Mesenchymal stem cell (in vitro differentiated cells and primary cell): ENCODE measurements around the gene PANX1.

Experiments used
- DNase-seq: peaks from one replicate; pipeline ENCODE4 v3.0.0-alpha.2; 2013
- H2AFZ ChIP-seq: one replicate; pipeline ENCODE4 v1.6.1; 2013; ENCODE audit warnings: low read depth, mild to moderate bottlenecking, control low read depth, inconsistent platforms, low read length, moderate library complexity
- H2AK5ac ChIP-seq: 2 replicates; pipeline ENCODE4 v1.6.1; 2013; ENCODE audit warnings: low read length, moderate library complexity, mild to moderate bottlenecking, inconsistent platforms; ENCODE audit not compliant: severe bottlenecking
- H2BK120ac ChIP-seq: one replicate; pipeline ENCODE4 v1.6.1; 2013; ENCODE audit warnings: low read depth, mild to moderate bottlenecking, inconsistent platforms, low read length, moderate library complexity
- H2BK12ac ChIP-seq, 2 experiments: one replicate each; pipeline ENCODE4 v1.6.1; 2013; ENCODE audit warnings: inconsistent platforms in 2 of 2, low read length in 2 of 2, mild to moderate bottlenecking in 2 of 2, moderate library complexity in 2 of 2, control low read depth in 1 of 2
- H2BK15ac ChIP-seq: one replicate; pipeline ENCODE4 v1.6.1; 2013; ENCODE audit warnings: mild to moderate bottlenecking, low read depth, inconsistent platforms; ENCODE audit not compliant: poor library complexity, severe bottlenecking
- H2BK5ac ChIP-seq: 2 replicates; pipeline ENCODE4 v1.6.1; 2013; ENCODE audit warnings: low read depth, mild to moderate bottlenecking, low read length, control low read depth, inconsistent platforms; ENCODE audit not compliant: poor library complexity, severe bottlenecking
- H3K14ac ChIP-seq, 2 experiments: one replicate each; pipeline ENCODE4 v1.6.1; 2013; ENCODE audit warnings: inconsistent platforms in 2 of 2, low read length in 2 of 2, control low read depth in 1 of 2, mild to moderate bottlenecking in 1 of 2, moderate library complexity in 1 of 2
- H3K18ac ChIP-seq, 2 experiments: one replicate each; pipeline ENCODE4 v1.6.1; 2013; ENCODE audit warnings: inconsistent platforms in 2 of 2, low read length in 2 of 2, control low read depth in 1 of 2, low read depth in 1 of 2, mild to moderate bottlenecking in 1 of 2
- H3K23ac ChIP-seq, 2 experiments: one replicate each; pipeline ENCODE4 v1.6.1; 2013; ENCODE audit warnings: inconsistent platforms in 2 of 2, low read length in 2 of 2, mild to moderate bottlenecking in 2 of 2, moderate library complexity in 2 of 2, control low read depth in 1 of 2
- H3K27ac ChIP-seq: 2 replicates; pipeline ENCODE4 v1.5.1; 2013; ENCODE audit warnings: mild to moderate bottlenecking, moderate library complexity, low read length, control low read depth, inconsistent platforms; ENCODE audit not compliant: poor library complexity, severe bottlenecking
- H3K27me3 ChIP-seq, 2 experiments: 2 replicates each; pipeline versions ENCODE4 v1.6.1 to v1.7.0; 2013; ENCODE audit warnings: low read length in 2 of 2, mild to moderate bottlenecking in 2 of 2, moderate library complexity in 2 of 2, control low read depth in 1 of 2, inconsistent platforms in 1 of 2; ENCODE audit not compliant: control insufficient read depth in 1 of 2, insufficient read depth in 1 of 2
- H3K36me3 ChIP-seq, 2 experiments: 2 replicates each; pipeline versions ENCODE4 v1.6.1 to v1.7.0; 2013; ENCODE audit warnings: low read length in 2 of 2, control low read depth in 1 of 2, inconsistent platforms in 1 of 2, low read depth in 1 of 2, mild to moderate bottlenecking in 1 of 2; ENCODE audit not compliant: insufficient read depth in 2 of 2, control insufficient read depth in 1 of 2
- H3K4ac ChIP-seq, 2 experiments: one replicate each; pipeline ENCODE4 v1.6.1; 2013; ENCODE audit warnings: inconsistent platforms in 2 of 2, low read length in 2 of 2, mild to moderate bottlenecking in 2 of 2, moderate library complexity in 2 of 2, control low read depth in 1 of 2, low read depth in 1 of 2
- H3K4me1 ChIP-seq: 2 replicates; pipeline ENCODE4 v1.6.1; 2013; ENCODE audit warnings: low read depth, low read length, control low read depth; ENCODE audit not compliant: control insufficient read depth, insufficient read depth
- H3K4me2 ChIP-seq: 2 replicates; pipeline ENCODE4 v1.6.1; 2013; ENCODE audit warnings: low read length, mild to moderate bottlenecking, inconsistent platforms; ENCODE audit not compliant: poor library complexity, severe bottlenecking
- H3K4me3 ChIP-seq, 2 experiments: 2 replicates each; pipeline versions ENCODE4 v1.5.1 to v1.7.0; 2013; ENCODE audit warnings: low read length in 2 of 2, mild to moderate bottlenecking in 2 of 2, control low read depth in 1 of 2, low read depth in 1 of 2; ENCODE audit not compliant: insufficient read depth in 1 of 2
- H3K79me1 ChIP-seq: replicated peaks from 2 replicates; pipeline ENCODE4 v1.6.1; 2013; ENCODE audit warnings: mild to moderate bottlenecking, control low read depth, low read length, inconsistent platforms; ENCODE audit not compliant: poor library complexity, severe bottlenecking
- H3K9ac ChIP-seq: 2 replicates; pipeline ENCODE4 v1.7.0; 2013; ENCODE audit warnings: mild to moderate bottlenecking, low read length, moderate library complexity
- H3K9me3 ChIP-seq: 2 replicates; pipeline ENCODE4 v1.7.0; 2013; ENCODE audit warnings: mild to moderate bottlenecking, low read length; ENCODE audit not compliant: control insufficient read depth
- H4K8ac ChIP-seq: one replicate; pipeline ENCODE4 v1.6.1; 2013; ENCODE audit warnings: inconsistent platforms, mild to moderate bottlenecking, low read length, moderate library complexity
- H4K91ac ChIP-seq: one replicate; pipeline ENCODE4 v1.6.1; 2013; ENCODE audit warnings: mild to moderate bottlenecking, low read length, inconsistent platforms
- WGBS: methylation state at CpG from one replicate; pipeline ENCODE4 v1.1.7; 2013; ENCODE audit warnings: mixed read lengths; 5-methylcytosine and 5-hydroxymethylcytosine counted together

PANX1 gene

DNA sequence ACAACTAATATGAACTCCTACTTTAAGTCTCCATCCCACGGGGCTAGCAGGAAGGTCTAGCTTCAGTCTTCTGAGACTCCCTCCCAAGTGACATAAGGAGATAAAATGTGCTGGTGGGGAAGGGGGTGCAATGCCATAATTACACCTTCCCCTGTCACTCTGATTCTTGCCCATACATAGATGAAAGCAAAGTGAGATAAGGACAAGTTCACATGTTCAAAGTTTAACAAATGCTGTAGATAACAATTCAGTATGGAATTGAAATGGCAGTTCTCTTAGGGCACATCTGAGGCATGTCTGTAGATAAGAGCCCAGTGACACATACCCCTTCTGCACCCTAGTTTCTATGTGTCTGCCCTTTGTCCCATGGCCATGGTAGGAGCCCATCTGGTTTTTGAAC is 38.2 kb upstream of the PANX1 start:
- Histone ChIP-seq H3K27ac (no peak overlapping the region), H2BK120ac (no peak overlapping the region)
- no CpG with 5 or more reads among the region's 1 CpG for whole genome bisulfite sequencing

DNA sequence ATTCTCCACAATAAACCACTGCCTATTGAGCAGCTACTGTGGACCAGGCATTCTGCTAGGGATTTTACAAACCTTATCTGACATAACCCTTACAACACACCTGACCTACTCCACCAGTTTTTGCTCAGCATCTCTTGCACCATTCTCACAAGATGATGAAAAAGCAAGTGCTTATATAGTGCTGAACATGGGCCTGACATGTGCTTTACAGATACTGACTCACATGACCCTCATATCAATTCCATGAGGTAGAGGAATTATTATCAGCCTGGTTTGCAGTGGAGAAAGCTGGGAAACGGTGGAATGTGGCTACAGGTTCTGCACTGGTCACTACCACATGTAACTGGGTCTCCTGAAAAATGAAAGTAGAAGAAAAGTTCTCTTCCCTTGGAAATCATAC is 37.5 kb upstream of the PANX1 start:
- H4K91ac ChIP-seq = no peak overlapping the region
- H3K4ac ChIP-seq = no peak overlapping the region
- no peaks in the 10 kb centered on the region for H3K27me3 ChIP-seq
- H2BK15ac ChIP-seq = no peak overlapping the region
- 67% methylated on average over 1 of the region's 1 CpG for WGBS
- H2BK12ac ChIP-seq = no peak overlapping the region
- no peak overlapping the region for H2BK5ac ChIP-seq
- H2AFZ ChIP-seq = no peak overlapping the region
- H3K9ac ChIP-seq = no peak overlapping the region
- no peak overlapping the region for H3K27ac ChIP-seq
- H3K4me2 ChIP-seq = no peak overlapping the region
- no peak overlapping the region for H3K4me3 ChIP-seq
- no peak overlapping the region for H3K23ac ChIP-seq
- no peak overlapping the region for H3K18ac ChIP-seq
- no peaks in the 10 kb centered on the region for H3K4me1 ChIP-seq
- no peak for DNase-seq
- no peak overlapping the region for H3K14ac ChIP-seq
- no peak overlapping the region for H4K8ac ChIP-seq
- no peaks in the 10 kb centered on the region for H3K36me3 ChIP-seq
- no peaks in the 10 kb centered on the region for H3K79me1 ChIP-seq
- H2BK120ac ChIP-seq = no peak overlapping the region
- no peaks in the 10 kb centered on the region for H3K9me3 ChIP-seq
- H2AK5ac ChIP-seq = no peak overlapping the region

More for the DNA sequence above, 38.2 kb upstream of the PANX1 start:
- H2AFZ ChIP-seq = no peak overlapping the region
- H3K14ac ChIP-seq = no peak overlapping the region
- no peak overlapping the region for H2AK5ac ChIP-seq
- H3K9me3 ChIP-seq = no peaks in the 10 kb centered on the region
- no peaks in the 10 kb centered on the region for H3K4me1 ChIP-seq
- no peak overlapping the region for H4K91ac ChIP-seq
- no peaks in the 10 kb centered on the region for H3K27me3 ChIP-seq
- H3K79me1 ChIP-seq = no peaks in the 10 kb centered on the region
- no peak overlapping the region for H3K23ac ChIP-seq
- H4K8ac ChIP-seq = no peak overlapping the region
- no peak overlapping the region for H3K4me3 ChIP-seq
- H2BK5ac ChIP-seq = no peak overlapping the region
- no peak overlapping the region for H2BK12ac ChIP-seq
- H3K4me2 ChIP-seq = no peak overlapping the region
- H3K4ac ChIP-seq = no peak overlapping the region
- H3K9ac ChIP-seq = no peak overlapping the region
- H3K18ac ChIP-seq = no peak overlapping the region
- H3K36me3 ChIP-seq = no peaks in the 10 kb centered on the region
- H2BK15ac ChIP-seq = no peak overlapping the region
- no peak for DNase-seq

GRCh38 chr11:94100253-94100652 is 28.4 kb upstream of the PANX1 start:
- no peak overlapping the region for H4K8ac ChIP-seq
- H4K91ac ChIP-seq = no peak overlapping the region
- no peak overlapping the region for H2BK120ac ChIP-seq
- H3K9ac ChIP-seq = no peak overlapping the region
- no peak overlapping the region for H3K4me2 ChIP-seq
- H3K18ac ChIP-seq = no peak overlapping the region
- H2AK5ac ChIP-seq = no peak overlapping the region
- no peaks in the 10 kb centered on the region for H3K4me1 ChIP-seq
- H3K14ac ChIP-seq = no peak overlapping the region
- H3K4me3 ChIP-seq = no peak overlapping the region
- no peaks in the 10 kb centered on the region for H3K9me3 ChIP-seq
- H2BK12ac ChIP-seq = no peak overlapping the region
- no peak overlapping the region for H2AFZ ChIP-seq
- DNase-seq = no peak
- no peak overlapping the region for H3K27ac ChIP-seq
- no peaks in the 10 kb centered on the region for H3K36me3 ChIP-seq
- no peaks in the 10 kb centered on the region for H3K79me1 ChIP-seq
- H2BK5ac ChIP-seq = no peak overlapping the region
- H3K4ac ChIP-seq = no peak overlapping the region
- H3K27me3 ChIP-seq = no peaks in the 10 kb centered on the region
- H3K23ac ChIP-seq = no peak overlapping the region
- no peak overlapping the region for H2BK15ac ChIP-seq

DNA sequence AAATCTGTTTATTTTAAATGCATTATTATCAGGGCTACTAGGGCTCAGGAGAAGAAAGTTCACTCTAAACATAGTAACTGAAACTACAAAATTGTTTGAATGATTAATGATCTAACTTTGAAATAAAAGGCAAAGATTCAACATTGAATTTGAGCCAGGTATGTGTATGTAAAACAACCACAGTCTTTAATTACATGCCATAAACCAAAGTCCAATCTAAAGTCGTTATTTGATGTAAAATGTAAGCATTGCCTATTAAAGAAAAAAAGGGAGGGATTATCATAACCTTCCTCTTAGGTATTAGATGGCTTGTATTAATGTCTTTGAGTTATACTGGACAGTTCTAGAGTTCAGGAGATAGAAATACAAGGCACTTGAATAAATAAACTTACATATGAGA is 25.2 kb upstream of the PANX1 start:
- no peak overlapping the region for H3K23ac ChIP-seq
- H2BK15ac ChIP-seq = no peak overlapping the region

More for the DNA sequence above, 25.2 kb upstream of the PANX1 start:
- Histone ChIP-seq H3K9ac (no peak overlapping the region), H3K27me3 (no peaks in the 10 kb centered on the region), H2BK120ac (no peak overlapping the region), H4K91ac (no peak overlapping the region), H3K4me2 (no peak overlapping the region), H2BK5ac (no peak overlapping the region), H3K36me3 (no peaks in the 10 kb centered on the region), H3K4ac (no peak overlapping the region), H4K8ac (no peak overlapping the region), H2BK12ac (no peak overlapping the region), H2AK5ac (no peak overlapping the region), H3K9me3 (no peaks in the 10 kb centered on the region), H3K18ac (no peak overlapping the region), H3K14ac (no peak overlapping the region), H3K79me1 (no peaks in the 10 kb centered on the region), H3K4me3 (no peak overlapping the region), H3K4me1 (no peaks in the 10 kb centered on the region), H2AFZ (no peak overlapping the region), H3K27ac (no peak overlapping the region)
- no peak for DNase-seq
- WGBS = no CpG with 5 or more reads among the region's 1 CpG
